HG02852 (cell line): ENCODE measurements around the gene TSTD2.

Experiments
- ATAC-seq: cut with Tn5 transposase; IDR thresholded peaks from one replicate; pipeline ENCODE4 v1.9.1; 2021; ENCODE audit warnings: mild to moderate bottlenecking, moderate library complexity; ENCODE audit not compliant: unreplicated experiment

TSTD2 gene

GRCh38 chr9:97632985-97633858, at the start of gene TSTD2, which contains the start of gene NCBP1:
TSTD2 (minus strand) TSS chr9:97633368; CDS start chr9:97627562, 5,806 bp downstream.
NCBP1 (plus strand) TSS chr9:97633821; CDS start chr9:97633882, 61 bp downstream.
- ATAC-seq: peak; percentile 86

- no peak for ATAC-seq
These were observed 49.1 kb upstream of the TSTD2 start for GRCh38 chr9:97682242-97682641.

- ATAC-seq: peak; percentile 82
These were observed 42.5 kb upstream of the TSTD2 start for GRCh38 chr9:97675655-97676054.

- no peak for ATAC-seq
These were observed 40.8 kb upstream of the TSTD2 start for GRCh38 chr9:97673922-97674321.

- no peak for ATAC-seq
These were observed 39.2 kb upstream of the TSTD2 start for GRCh38 chr9:97672403-97672802.

- no peak for ATAC-seq
These were observed 37.4 kb upstream of the TSTD2 start for GRCh38 chr9:97670586-97670985.

- no peak for ATAC-seq
These were observed 35.3 kb upstream of the TSTD2 start for GRCh38 chr9:97668485-97668884.

GRCh38 chr9:97666907-97667686, 33.9 kb upstream of the TSTD2 start:
- ATAC-seq: no peak

- ATAC-seq: no peak
These were observed 32.6 kb upstream of the TSTD2 start for GRCh38 chr9:97665742-97666141.

- ATAC-seq: no peak
These were observed 27.7 kb upstream of the TSTD2 start for GRCh38 chr9:97660847-97661246.

- ATAC-seq: no peak
These were observed 27.2 kb upstream of the TSTD2 start for GRCh38 chr9:97660340-97660739.

GRCh38 chr9:97659771-97660170, 26.6 kb upstream of the TSTD2 start:
- no peak for ATAC-seq

GRCh38 chr9:97658707-97659106, 25.5 kb upstream of the TSTD2 start:
- no peak for ATAC-seq

- ATAC-seq: no peak
These were observed 18.5 kb upstream of the TSTD2 start for GRCh38 chr9:97651646-97652045.

- ATAC-seq: no peak
These were observed 14.8 kb upstream of the TSTD2 start for GRCh38 chr9:97647996-97648395.

GRCh38 chr9:97645720-97646119, 12.6 kb upstream of the TSTD2 start:
- ATAC-seq: no peak

- no peak for ATAC-seq
These were observed 7.2 kb upstream of the TSTD2 start for GRCh38 chr9:97640325-97640724.

GRCh38 chr9:97638666-97639065, 5.5 kb upstream of the TSTD2 start:
- no peak for ATAC-seq

- no peak for ATAC-seq
These were observed 3.7 kb upstream of the TSTD2 start for GRCh38 chr9:97636903-97637302.

- ATAC-seq: no peak
These were observed 1.9 kb upstream of the TSTD2 start for GRCh38 chr9:97635026-97635425.

- no peak for ATAC-seq
These were observed 807 bp upstream of the TSTD2 start for GRCh38 chr9:97633859-97634490.
